A549 (cell line): ENCODE data around the gene HOXB1. TPM values are rescaled to one million over a fixed set of nuclear protein-coding genes. Genes with fewer than 3 reads are reported as not detected.

Source experiments
- ATAC-seq, 2 experiments: fragments of 200-7000 bp in 1 of 2; fragments of >200 bp in 1 of 2; cut with Nextera tagmentation in 1 of 2; cut with Tn5 transposase in 1 of 2; 3 replicates each; pipeline versions ENCODE4 v1.8.0 to v1.9.1; 2018 to 2020; ENCODE audit warnings: mild to moderate bottlenecking in 1 of 2, moderate library complexity in 1 of 2
- CTCF ChIA-PET: fragments of 300-600 bp; sonication (Branson Sonifier 250); formaldehyde crosslinking; extraction: SDS; loops from one replicate; lab custom pipeline; 2021; ENCODE audit warnings: antibody characterized with exemption, inconsistent platforms; lab: Yijun Ruan, JAX
- POLR2A ChIA-PET: fragments of 350-600 bp; formaldehyde crosslinking; extraction: SDS; loops from one replicate; lab custom pipeline; 2021; ENCODE audit warnings: antibody characterized with exemption, inconsistent platforms; lab: Yijun Ruan, JAX
- DNase-seq, 2 experiments: peaks; one replicate each; pipeline versions ENCODE4 v3.0.0 to v3.0.0-alpha.2; 2011 to 2016; ENCODE audit warnings: low read depth in 1 of 2, low spot score in 1 of 2
- FAIRE-seq: peaks from 2 replicates; lab custom pipeline; 2011; peaks lifted over from hg19 to GRCh38; lab: Jason Lieb, UNC
- H3K27ac ChIP-seq, 2 experiments: fragments of >200 bp; sonication (Bioruptor Twin); formaldehyde crosslinking; 3 replicates each; pipeline ENCODE4 v1.5.1; 2016 to 2017
- H3K4me1 ChIP-seq: fragments of >200 bp; sonication (Bioruptor Twin); formaldehyde crosslinking; 3 replicates; pipeline ENCODE4 v1.6.1; 2016
- H3K4me2 ChIP-seq: fragments of >200 bp; sonication (Bioruptor Twin); formaldehyde crosslinking; 3 replicates; pipeline ENCODE4 v1.6.1; 2016
- H3K4me3 ChIP-seq: fragments of >200 bp; sonication (Bioruptor Twin); formaldehyde crosslinking; 3 replicates; pipeline ENCODE4 v1.5.1; 2016
- H3K9me3 ChIP-seq: fragments of >200 bp; sonication (Bioruptor Twin); formaldehyde crosslinking; 3 replicates; pipeline ENCODE4 v1.6.1; 2016
- CTCF ChIP-seq: fragments of >200 bp; sonication (Bioruptor Twin); formaldehyde crosslinking; IDR thresholded peaks from 3 replicates; pipeline ENCODE4 v1.5.1; 2016
- E2F6 ChIP-seq: IDR thresholded peaks from 2 replicates; pipeline ENCODE4 v1.6.1; 2012; ENCODE audit warnings: low read depth, borderline replicate concordance
- EHF ChIP-seq: fragments of 250-450 bp; sonication (Bioruptor Pico); IDR thresholded peaks from 2 replicates; pipeline ENCODE4 v1.5.0; 2020; ENCODE audit warnings: mild to moderate bottlenecking
- EHMT2 ChIP-seq: fragments of 200-600 bp; sonication (generic); IDR thresholded peaks from 2 replicates; pipeline ENCODE4 v1.6.1; 2016; ENCODE audit warnings: antibody characterized with exemption, low read depth, mild to moderate bottlenecking, moderate library complexity
- ESRRA ChIP-seq: fragments of 150-350 bp; IDR thresholded peaks from 2 replicates; pipeline ENCODE4 v1.6.1; 2014; ENCODE audit warnings: mild to moderate bottlenecking, low read length, borderline replicate concordance
- GATA3 ChIP-seq: IDR thresholded peaks from 2 replicates; pipeline ENCODE4 v1.6.1; 2012; ENCODE audit warnings: borderline replicate concordance
- HEYL ChIP-seq: fragments of 250-450 bp; sonication (Bioruptor Pico); IDR thresholded peaks from 2 replicates; pipeline ENCODE4 v1.8.0; 2021; ENCODE audit warnings: mild to moderate bottlenecking, moderate library complexity
- JUNB ChIP-seq: fragments of >200 bp; sonication (Bioruptor Twin); formaldehyde crosslinking; IDR thresholded peaks from 2 replicates; pipeline ENCODE4 v1.6.1; 2016
- PBX3 ChIP-seq: IDR thresholded peaks from 2 replicates; pipeline ENCODE4 v1.6.1; 2012
- PHF8 ChIP-seq: fragments of 200-600 bp; sonication (generic); IDR thresholded peaks from 2 replicates; pipeline ENCODE4 v1.6.1; 2016; ENCODE audit warnings: low read depth, mild to moderate bottlenecking, antibody characterized with exemption, moderate library complexity, borderline replicate concordance
- POLR2A ChIP-seq: IDR thresholded peaks from 2 replicates; pipeline ENCODE4 v1.6.1; 2012; ENCODE audit warnings: mild to moderate bottlenecking, low read length
- RAD21 ChIP-seq, 2 experiments: fragments of >200 bp in 1 of 2; sonication (Bioruptor Twin) in 1 of 2; formaldehyde crosslinking in 1 of 2; IDR thresholded peaks in 1 of 2; conservative IDR thresholded peaks in 1 of 2; 2 replicates in 1 of 2; 3 replicates in 1 of 2; pipeline ENCODE4 v1.6.1; 2012 to 2018; ENCODE audit warnings: inconsistent platforms in 1 of 2
- RARB ChIP-seq: fragments of 250-450 bp; sonication (Bioruptor Pico); IDR thresholded peaks from 2 replicates; pipeline ENCODE4 v1.8.0; 2021; ENCODE audit warnings: mild to moderate bottlenecking, moderate library complexity
- RFX5 ChIP-seq: fragments of 450-650 bp; IDR thresholded peaks from 2 replicates; pipeline ENCODE4 v1.7.1; 2014; ENCODE audit warnings: antibody characterized with exemption, mild to moderate bottlenecking, moderate library complexity
- RNF2 ChIP-seq: fragments of 200-600 bp; sonication (generic); IDR thresholded peaks from 2 replicates; pipeline ENCODE4 v1.6.1; 2016; ENCODE audit warnings: low read depth, mild to moderate bottlenecking, antibody characterized with exemption, moderate library complexity, borderline replicate concordance
- TFCP2L1 ChIP-seq: fragments of 250-450 bp; sonication (Bioruptor Pico); IDR thresholded peaks from 2 replicates; pipeline ENCODE4 v1.5.0; 2021; ENCODE audit warnings: mild to moderate bottlenecking
- WGBS: methylation state at CpG from one replicate; pipeline ENCODE4 v1.1.6; 2017; ENCODE audit errors: missing lambda C conversion rate; 5-methylcytosine and 5-hydroxymethylcytosine counted together
- polyA plus RNA-seq, 4 experiments: library from polyadenylated mRNA; depleted of rRNA in 3 of 4; stranded (reverse); fragments of >200 nt; fragmentation: RNase III in 1 of 4; extraction: RNeasy Plus Mini Kit Qiagen cat#74134 plus additional on column Dnase treatment in 1 of 4; gene quantifications; 2 replicates in 3 of 4; 3 replicates in 1 of 4; pipeline ENCODE4 v1.2.3, GENCODE V29; 2011 to 2017

HOXB1 gene
- polyA plus RNA-seq, 2 of the 4 experiments (the other 2 are of a cell fraction), result not detected

- TF ChIP-seq E2F6, result no peak
- no peak for TF ChIP-seq JUNB
- TF ChIP-seq, all 56 proteins: peak for 0
Measured at GRCh38 chr17:48571826-48572417, 41.1 kb upstream of the HOXB1 start (continued).

- Histone ChIP-seq H3K9me3 (no peaks in the 10 kb centered on the region), H3K27ac (no peak overlapping the region), H3K4me2 (no peak overlapping the region), H3K4me1 (peaks cover 17% of the 10 kb centered on the region), H3K4me3 (no peak overlapping the region)
- 89% methylated on average over 26 of the region's 26 CpGs for WGBS
- TF ChIP-seq PHF8, result no peak
- TF ChIP-seq GATA3, result no peak
- TF ChIP-seq EHF (CRISPR knock-in tag), result no peak
- no peak for TF ChIP-seq CTCF
- no peak for TF ChIP-seq HEYL
- no peak for TF ChIP-seq TFCP2L1 (CRISPR knock-in tag)
- no peak for TF ChIP-seq RFX5
- no peak for TF ChIP-seq RAD21 (conservative IDR thresholded peaks at IDR 0.05 in 1 of 2, IDR thresholded peaks at IDR 0.05 in 1 of 2)
- no peak for TF ChIP-seq EHMT2
- no peak for TF ChIP-seq PBX3
- TF ChIP-seq ESRRA, result no peak
- TF ChIP-seq RARB, result no peak
- POLR2A ChIA-PET, result no interaction called here
- FAIRE-seq (no peak), ATAC-seq (no peak), DNase-seq (no peak)
- CTCF ChIA-PET, result interaction anchor here (2.6 kb wide), 1 partner anchor 12 kb away, joined by 6 read pairs; no protein-coding TSS in a partner anchor
Measured at GRCh38 chr17:48571024-48571818, 40.4 kb upstream of the HOXB1 start.

- no peak for TF ChIP-seq RNF2
- no peak for TF ChIP-seq POLR2A
- no peak for DNase-seq
- Histone ChIP-seq H3K4me2 (no peak overlapping the region), H3K4me1 (peaks cover 14% of the 10 kb centered on the region), H3K27ac (no peak overlapping the region), H3K9me3 (no peaks in the 10 kb centered on the region), H3K4me3 (no peak overlapping the region)
- no peak for FAIRE-seq
- 78% methylated on average over 19 of the region's 19 CpGs for WGBS
- POLR2A ChIA-PET, result no interaction called here
- ATAC-seq, result no peak
- CTCF ChIA-PET, result interaction anchor here (0.9 to 2.6 kb wide), 4 partner anchors 11 to 235 kb away, joined by 4 to 6 read pairs (median 5); no protein-coding TSS in a partner anchor
Measured at GRCh38 chr17:48570325-48571023, 39.7 kb upstream of the HOXB1 start.
